OCI-LY1 (cell line): ENCODE data around the gene PTGES2.

Experiments
- H2AFZ ChIP-seq: fragments of 200-600 bp; sonication (generic), shearing (Covaris generic); 2 replicates; pipeline ENCODE4 v1.6.0; 2014; ENCODE audit warnings: antibody characterized with exemption, mild to moderate bottlenecking, low read length
- H3F3A ChIP-seq: fragments of 200-600 bp; sonication (generic), shearing (Covaris generic); 2 replicates; pipeline ENCODE4 v1.6.0; 2014; ENCODE audit warnings: mild to moderate bottlenecking, antibody characterized with exemption, low read length, moderate library complexity; ENCODE audit not compliant: insufficient read depth
- H3K27ac ChIP-seq: fragments of 200-600 bp; sonication (generic); 2 replicates; pipeline ENCODE4 v1.5.1; 2014; ENCODE audit warnings: low read length, mixed run types, mild to moderate bottlenecking, low read depth; ENCODE audit not compliant: poor library complexity, severe bottlenecking
- H3K27me3 ChIP-seq: fragments of 200-600 bp; sonication (generic); 2 replicates; pipeline ENCODE4 v1.6.0; 2014; ENCODE audit warnings: antibody characterized with exemption, mild to moderate bottlenecking, low read length, moderate library complexity; ENCODE audit not compliant: insufficient read depth
- H3K36me3 ChIP-seq: fragments of 200-600 bp; sonication (generic); 2 replicates; pipeline ENCODE4 v1.6.1; 2014; ENCODE audit warnings: mild to moderate bottlenecking, antibody characterized with exemption, low read length, moderate library complexity, mixed read lengths; ENCODE audit not compliant: insufficient read depth
- H3K4me1 ChIP-seq: fragments of 200-600 bp; sonication (generic); 2 replicates; pipeline ENCODE4 v1.5.1; 2014; ENCODE audit warnings: mild to moderate bottlenecking, low read length, moderate library complexity; ENCODE audit not compliant: insufficient read depth, severe bottlenecking
- H3K4me2 ChIP-seq: fragments of 200-600 bp; sonication (generic), shearing (Covaris generic); 2 replicates; pipeline ENCODE4 v1.6.1; 2014; ENCODE audit warnings: low read length
- H3K4me3 ChIP-seq: fragments of 200-600 bp; sonication (generic); 2 replicates; pipeline ENCODE4 v1.5.1; 2014; ENCODE audit warnings: low read length, low read depth, mild to moderate bottlenecking, mixed read lengths; ENCODE audit not compliant: poor library complexity, severe bottlenecking
- H3K79me2 ChIP-seq: fragments of 200-600 bp; shearing (Covaris generic); 2 replicates; pipeline ENCODE4 v1.6.1; 2016; ENCODE audit warnings: mixed run types, low read length, mixed read lengths; ENCODE audit not compliant: insufficient read depth
- H3K9ac ChIP-seq: fragments of 200-600 bp; sonication (generic), shearing (Covaris generic); 2 replicates; pipeline ENCODE4 v1.6.1; 2014; ENCODE audit warnings: mild to moderate bottlenecking, low read length, mixed read lengths
- H3K9me2 ChIP-seq: fragments of 200-600 bp; sonication (generic), shearing (Covaris generic); 2 replicates; pipeline ENCODE4 v1.6.1; 2014; ENCODE audit warnings: low read depth, mild to moderate bottlenecking, low read length, mixed read lengths
- H3K9me3 ChIP-seq: fragments of 200-600 bp; shearing (Covaris generic); 2 replicates; pipeline ENCODE4 v1.6.1; 2014; ENCODE audit warnings: low read length, mixed read lengths
- H4K20me1 ChIP-seq: fragments of 200-600 bp; sonication (generic), shearing (Covaris generic); 2 replicates; pipeline ENCODE4 v1.6.0; 2016; ENCODE audit warnings: mild to moderate bottlenecking, low read length; ENCODE audit not compliant: insufficient read depth
- CTCF ChIP-seq: fragments of 200-600 bp; sonication (generic), shearing (Covaris generic); IDR thresholded peaks from 2 replicates; pipeline ENCODE4 v1.5.1; 2017; ENCODE audit warnings: mild to moderate bottlenecking, antibody characterized with exemption, low read length, moderate library complexity, mixed read lengths
- EZH2 ChIP-seq: fragments of 200-600 bp; sonication (generic), shearing (Covaris generic); IDR thresholded peaks from 2 replicates; pipeline ENCODE4 v1.8.0; 2017; ENCODE audit warnings: borderline replicate concordance, mixed run types, mild to moderate bottlenecking, antibody characterized with exemption, low read length, moderate library complexity, mixed read lengths

PTGES2 gene

DNA sequence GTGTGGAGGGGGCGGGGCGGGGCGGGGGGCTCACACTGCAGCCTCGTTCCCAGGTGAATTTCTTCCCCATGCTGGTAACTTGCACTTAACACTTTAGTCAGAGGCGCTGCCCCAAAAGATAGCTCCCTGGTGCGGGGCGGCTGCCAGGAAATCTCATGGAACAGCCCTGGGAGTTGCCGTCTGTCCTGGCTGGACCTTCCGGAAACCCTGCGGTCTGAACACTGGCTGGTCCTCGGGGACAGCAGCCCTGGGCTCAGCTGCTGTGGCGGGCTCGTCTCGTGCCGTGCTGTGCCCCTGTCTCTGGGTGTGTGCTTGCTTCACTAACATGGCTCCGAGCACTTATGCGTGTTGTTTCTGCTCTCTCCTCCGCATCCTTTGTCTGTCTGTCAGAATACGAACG lies 25.8 kb downstream of the PTGES2 start:
- no peaks in the 10 kb centered on the region for H3K9me2 ChIP-seq
- H3K4me2 ChIP-seq = no peak overlapping the region
- H3K9ac ChIP-seq = no peak overlapping the region
- H3K36me3 ChIP-seq = peaks cover 39% of the 10 kb centered on the region
- no peak overlapping the region for H2AFZ ChIP-seq
- H4K20me1 ChIP-seq = no peaks in the 10 kb centered on the region
- peaks cover 21% of the 10 kb centered on the region for H3K4me1 ChIP-seq
- H3F3A ChIP-seq = no peaks in the 10 kb centered on the region
- H3K27me3 ChIP-seq = no peaks in the 10 kb centered on the region
- H3K27ac ChIP-seq = no peak overlapping the region
- TF ChIP-seq EZH2 = no peak
- no peak for TF ChIP-seq CTCF
- no peak overlapping the region for H3K4me3 ChIP-seq
- H3K9me3 ChIP-seq = no peaks in the 10 kb centered on the region
- peaks cover 5% of the 10 kb centered on the region; the same call in 1 of the 2 replicates for H3K79me2 ChIP-seq

DNA sequence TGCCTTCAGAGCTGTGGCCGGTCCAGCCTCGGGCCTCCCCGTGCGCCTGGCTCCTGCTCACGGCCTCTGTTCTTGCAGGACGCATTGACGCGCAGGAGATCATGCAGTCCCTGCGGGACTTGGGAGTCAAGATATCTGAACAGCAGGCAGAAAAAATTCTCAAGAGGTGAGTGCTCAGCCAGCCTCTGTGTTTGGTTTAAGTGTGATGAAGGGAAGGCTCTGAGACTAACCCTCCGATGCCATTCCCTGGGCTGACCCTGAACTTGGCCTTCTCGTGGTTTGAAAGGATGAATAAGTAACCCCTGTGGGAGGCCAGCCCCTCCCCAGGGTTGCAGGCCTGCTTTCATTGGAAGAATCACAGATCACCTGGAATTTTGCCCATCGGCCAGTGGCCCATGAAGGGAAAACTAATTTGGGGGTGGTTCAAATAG lies 26.3 kb downstream of the PTGES2 start:
- Histone ChIP-seq H3K79me2 (peaks cover 6% of the 10 kb centered on the region; the same call in 1 of the 2 replicates), H3F3A (no peaks in the 10 kb centered on the region), H3K4me1 (peaks cover 21% of the 10 kb centered on the region), H3K27me3 (no peaks in the 10 kb centered on the region), H3K9me2 (no peaks in the 10 kb centered on the region), H3K36me3 (peaks cover 35% of the 10 kb centered on the region), H3K4me2 (no peak overlapping the region), H3K4me3 (no peak overlapping the region), H3K9me3 (no peaks in the 10 kb centered on the region), H2AFZ (no peak overlapping the region), H3K9ac (no peak overlapping the region), H4K20me1 (no peaks in the 10 kb centered on the region), H3K27ac (no peak overlapping the region)
- no peak for TF ChIP-seq CTCF

DNA sequence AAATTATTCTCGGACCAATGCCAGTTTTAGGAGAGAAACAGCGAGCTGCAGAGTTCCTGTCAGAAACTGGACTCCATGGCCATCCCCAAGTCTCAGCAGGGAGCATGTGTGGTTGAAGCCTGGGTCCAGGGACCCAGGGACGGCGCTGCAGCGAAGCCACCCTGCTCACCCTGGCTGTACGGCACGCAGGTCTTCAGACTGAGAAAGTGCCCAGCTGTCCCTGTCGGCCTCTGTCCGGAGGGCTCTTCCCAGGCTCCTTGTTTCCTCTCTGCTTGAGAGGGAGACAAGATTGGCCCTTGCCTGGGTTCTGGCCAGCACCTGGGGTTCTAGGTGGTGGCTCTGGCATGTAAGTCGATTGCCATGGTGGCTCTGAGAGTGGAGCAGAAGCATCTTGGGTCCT lies 26.9 kb downstream of the PTGES2 start:
- Histone ChIP-seq H3K9me3 (no peaks in the 10 kb centered on the region), H3K9me2 (no peaks in the 10 kb centered on the region), H3K9ac (no peak overlapping the region), H3K4me3 (no peak overlapping the region), H4K20me1 (no peaks in the 10 kb centered on the region), H3F3A (no peaks in the 10 kb centered on the region), H3K4me1 (peaks cover 21% of the 10 kb centered on the region), H2AFZ (no peak overlapping the region), H3K4me2 (no peak overlapping the region), H3K79me2 (peaks cover 6% of the 10 kb centered on the region; the same call in 1 of the 2 replicates), H3K27me3 (no peaks in the 10 kb centered on the region), H3K27ac (no peak overlapping the region), H3K36me3 (peaks cover 28% of the 10 kb centered on the region)
- TF ChIP-seq CTCF = no peak
- no peak for TF ChIP-seq EZH2
